NCI-H187 treated with DMSO at 0.1 percent for 48 hours (cell line): ENCODE data around the gene NEDD8.

Source experiments
- DNase-seq: peaks from one replicate; lab custom pipeline; 2025; lab: John Stamatoyannopoulos, UW

NEDD8 gene

DNA sequence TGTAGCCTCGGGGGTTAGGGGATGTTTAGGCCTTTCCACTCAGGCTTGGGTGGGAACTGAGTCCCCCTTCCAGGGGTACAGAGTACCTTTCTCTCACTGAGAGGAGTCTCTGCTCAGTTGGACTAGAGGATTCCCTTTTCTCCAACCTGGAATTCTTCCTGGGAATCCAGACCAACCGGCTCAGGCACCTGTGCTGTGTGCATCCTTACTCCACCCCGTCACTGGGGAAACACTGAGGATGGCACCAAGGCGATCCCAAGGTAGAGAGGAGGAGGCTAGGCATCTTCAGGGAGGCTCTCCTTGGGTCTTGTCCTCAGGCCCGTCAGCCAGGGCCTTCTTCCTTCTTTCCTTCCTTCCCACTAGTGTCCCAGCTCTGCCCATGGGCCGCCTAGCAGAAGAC, 31.7 kb upstream of the NEDD8 start:
- no peak for DNase-seq

DNA sequence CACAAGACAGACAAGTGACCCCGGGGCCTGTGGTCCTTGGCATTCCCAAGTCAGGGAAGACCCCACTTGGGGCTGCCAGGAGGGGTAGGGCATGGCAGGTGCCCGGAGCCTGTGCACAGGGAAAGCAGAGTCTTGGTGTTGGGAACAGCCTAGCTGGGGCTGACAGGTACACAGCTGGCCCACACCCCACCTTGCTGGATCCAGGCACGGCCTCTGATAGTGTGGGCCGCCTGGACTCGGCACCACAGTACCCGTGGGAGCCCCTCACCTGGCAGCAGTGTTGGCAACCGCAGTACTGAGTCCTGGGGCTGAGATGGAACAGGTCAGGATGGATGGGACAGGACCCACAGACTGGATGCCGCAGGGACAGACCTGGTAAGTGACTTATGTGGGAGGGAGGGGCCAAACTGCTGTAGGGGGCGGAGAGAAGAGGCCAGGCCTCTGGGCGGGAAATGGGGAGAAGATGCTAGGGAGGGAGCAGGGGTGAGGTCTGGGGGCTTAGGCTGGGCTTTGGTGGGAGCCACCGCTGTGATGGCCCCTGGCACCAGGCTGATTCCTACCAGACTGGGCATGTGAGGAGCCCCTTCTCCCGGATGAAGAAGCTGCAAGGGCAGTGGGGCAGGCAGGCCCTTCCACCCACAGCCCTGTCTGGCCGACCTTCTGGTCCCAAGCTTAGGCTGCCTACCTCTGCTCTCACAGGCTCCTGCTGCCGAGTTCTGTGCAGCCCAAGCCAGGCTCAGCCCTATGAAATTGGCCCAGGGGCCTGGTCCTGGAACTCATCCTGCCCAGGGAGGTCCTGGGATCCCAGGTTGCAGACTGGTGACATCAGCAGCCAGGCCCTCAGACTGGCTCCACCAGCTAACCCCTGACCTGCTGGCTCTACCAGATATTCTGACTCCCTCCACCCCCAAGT, 30.9 kb upstream of the NEDD8 start, which contains the start of gene TGM1:
Gene TGM1 (minus strand): TSS at position 357 of the 913 bp plus-strand sequence. CDS start 825 bp downstream, outside the sequence.
- no peak for DNase-seq

- DNase-seq = no peak
Observed at GRCh38 chr14:24261969-24262327, 29.8 kb upstream of the NEDD8 start.

- DNase-seq = no peak
Observed at GRCh38 chr14:24261256-24261968, 29.2 kb upstream of the NEDD8 start.

GRCh38 chr14:24260780-24261157, 28.6 kb upstream of the NEDD8 start:
- no peak for DNase-seq

DNA sequence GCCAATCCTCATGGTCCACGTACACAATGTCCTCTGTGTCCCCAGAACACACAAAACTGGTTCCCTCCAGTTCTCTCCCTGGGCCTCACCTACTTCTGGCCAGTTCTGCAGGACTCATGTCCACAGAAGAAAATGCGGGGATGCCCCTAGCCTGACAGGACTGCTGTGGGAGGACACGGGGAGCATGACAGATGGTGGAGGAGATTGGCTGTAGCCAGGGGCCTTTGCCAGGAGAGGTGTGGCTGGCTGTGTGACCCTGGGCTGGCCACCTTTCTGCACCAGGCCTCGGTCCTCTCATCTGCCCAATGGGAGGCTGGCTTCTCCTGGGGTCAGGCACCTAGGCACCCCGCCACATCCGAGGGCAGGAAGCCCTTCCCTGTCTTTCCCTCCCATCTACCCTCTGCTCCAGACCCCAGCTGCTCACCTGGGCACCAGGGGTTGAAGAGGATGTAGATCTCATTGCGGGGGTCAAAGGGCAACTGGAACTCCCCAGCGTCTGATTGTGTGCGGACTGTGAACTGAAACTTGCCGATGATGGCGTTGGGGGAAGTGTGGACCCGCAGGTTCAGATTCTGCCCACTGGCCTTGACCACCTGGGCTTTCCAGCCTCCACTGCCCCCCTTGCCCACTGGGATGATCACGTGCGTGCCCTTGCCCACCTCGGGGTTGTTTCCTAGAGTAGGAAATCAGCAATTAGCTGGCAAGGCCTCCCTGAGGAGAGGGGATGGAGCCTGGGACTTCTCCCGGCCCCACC, 28.0 kb upstream of the NEDD8 start:
- no peak for DNase-seq

- no peak for DNase-seq
Observed at GRCh38 chr14:24259282-24260025, 27.3 kb upstream of the NEDD8 start.

DNA sequence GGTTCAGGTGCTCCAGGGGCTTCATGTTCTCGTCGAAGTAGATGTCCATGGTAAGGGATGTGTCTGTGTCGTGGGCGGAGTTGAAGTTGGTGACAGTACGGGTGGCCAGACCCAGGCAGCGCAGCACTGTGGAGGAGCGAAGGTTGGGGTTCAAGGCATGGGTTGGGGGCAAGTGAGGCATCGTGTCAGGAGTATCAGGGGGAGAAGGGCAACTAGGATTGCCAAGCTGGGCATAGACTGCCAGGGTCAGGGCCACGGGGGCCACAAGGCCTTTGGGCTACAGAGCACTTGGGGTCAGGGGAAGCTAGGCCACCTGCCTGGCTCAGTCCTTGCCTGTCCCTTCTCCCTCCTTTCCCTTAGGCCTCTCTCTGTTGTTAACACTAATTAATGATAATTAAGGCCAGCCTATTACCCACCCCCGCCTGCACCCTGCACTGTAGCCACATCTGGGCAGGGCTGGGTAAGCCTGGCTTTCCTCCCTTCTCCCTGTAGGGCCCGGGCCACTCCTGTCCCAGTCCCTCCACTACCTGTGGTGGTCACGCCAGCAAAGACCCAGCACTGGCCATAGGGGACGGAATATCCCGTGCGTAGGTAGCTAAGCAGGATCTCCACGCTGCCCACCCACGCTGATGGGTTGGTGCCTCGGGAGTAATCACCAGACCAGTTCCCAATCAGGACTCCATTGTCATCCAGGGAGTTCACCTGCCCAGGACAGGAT, 26.5 kb upstream of the NEDD8 start:
- DNase-seq = no peak

GRCh38 chr14:24258119-24258518, 26.0 kb upstream of the NEDD8 start:
- DNase-seq = no peak

DNA sequence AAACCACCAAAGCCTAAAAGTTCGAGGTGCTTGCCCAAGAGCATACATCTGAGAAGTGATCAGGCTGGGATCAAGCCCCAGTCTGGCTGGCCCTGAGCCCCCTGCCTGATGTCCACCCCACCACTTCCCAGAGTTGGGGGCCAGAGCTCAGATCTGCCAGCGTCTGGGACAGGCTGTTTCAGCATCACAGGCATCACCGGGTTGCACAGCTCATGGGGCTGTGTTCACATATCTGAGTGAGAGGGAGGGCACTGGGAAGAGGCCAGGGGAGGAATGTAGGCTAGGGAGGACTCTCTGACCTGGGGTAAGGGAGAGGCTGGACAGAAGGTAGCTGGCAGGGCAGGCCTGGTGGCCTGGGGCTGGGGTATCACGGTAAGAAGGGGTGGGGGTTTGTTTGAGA, 24.8 kb upstream of the NEDD8 start:
- no peak for DNase-seq

DNA sequence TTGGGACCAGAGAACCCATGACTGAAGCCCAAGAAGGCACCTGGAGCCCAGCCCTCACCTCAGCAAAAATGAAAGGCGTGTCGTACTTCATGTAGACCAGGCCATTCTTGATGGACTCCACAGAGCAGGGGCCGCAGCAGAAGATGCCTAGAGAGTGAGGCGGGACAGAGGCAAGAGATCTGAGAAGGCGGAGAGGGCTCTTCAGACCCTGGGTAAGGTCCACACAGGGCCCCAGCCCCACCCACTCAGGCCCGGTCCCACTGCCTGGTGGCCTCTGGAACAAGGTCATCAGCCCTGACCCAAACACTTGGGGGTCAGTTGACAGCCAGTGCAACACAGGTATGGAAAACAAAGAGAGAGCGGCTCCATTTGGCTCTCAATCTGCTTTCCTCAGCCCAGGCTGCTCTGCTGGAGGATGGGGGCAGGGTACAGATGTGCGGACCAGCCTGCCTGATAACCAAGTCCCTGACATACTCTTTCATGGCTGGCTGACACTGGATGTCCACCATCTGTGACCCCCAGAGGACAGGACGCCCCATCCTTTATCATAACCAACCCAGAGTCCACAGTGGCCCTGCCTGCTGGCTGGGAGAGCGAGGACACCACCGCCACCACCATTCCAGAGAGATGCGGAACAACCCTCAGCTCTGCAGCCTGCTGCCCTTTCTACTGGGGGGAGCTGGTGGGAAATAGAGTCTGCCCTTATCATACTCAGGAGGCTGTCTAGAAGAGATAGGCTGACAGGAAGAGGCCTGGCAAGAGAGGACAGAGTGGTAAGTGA, 24.0 kb upstream of the NEDD8 start:
- no peak for DNase-seq

GRCh38 chr14:24255438-24255837, 23.3 kb upstream of the NEDD8 start:
- no peak for DNase-seq

GRCh38 chr14:24254630-24255392, 22.6 kb upstream of the NEDD8 start:
- no peak for DNase-seq

- no peak for DNase-seq
Observed at GRCh38 chr14:24253936-24254335, 21.8 kb upstream of the NEDD8 start.

GRCh38 chr14:24252289-24253124, 20.3 kb upstream of the NEDD8 start:
- DNase-seq = no peak

- DNase-seq = no peak
Observed at GRCh38 chr14:24251880-24252288, 19.7 kb upstream of the NEDD8 start.

GRCh38 chr14:24250354-24250753, 18.2 kb upstream of the NEDD8 start:
- no peak for DNase-seq

- no peak for DNase-seq
Observed at GRCh38 chr14:24249230-24250021, 17.3 kb upstream of the NEDD8 start.
